ENCODE results near the gene CA10. TPM values are rescaled to one million over a fixed set of nuclear protein-coding genes. Genes with fewer than 3 reads are reported as not detected.

Gene CA10
- total RNA-seq, 4 donors from 2014 or later, result not detected

- no peak overlapping the region for H3K27ac ChIP-seq
- H3K27me3 ChIP-seq, result no peaks in the 10 kb centered on the region
- TF ChIP-seq POLR2AphosphoS5 (IDR thresholded peaks at IDR 0.05), result no peak
- no peak for TF ChIP-seq CTCF (IDR thresholded peaks at IDR 0.05)
- no peak for TF ChIP-seq POLR2A (IDR thresholded peaks at IDR 0.05)
- TF ChIP-seq EP300 (IDR thresholded peaks at IDR 0.05), result no peak
These were observed 111.4 kb downstream of the CA10 start for GRCh38 chr17:52047086-52047485.

GRCh38 chr17:52041123-52041617 lies 117.3 kb downstream of the CA10 start:
- no peak for ATAC-seq
- Histone ChIP-seq H3K9me3 (no peaks in the 10 kb centered on the region), H3K27ac (no peak overlapping the region), H3K36me3 (no peaks in the 10 kb centered on the region), H3K4me3 (no peak overlapping the region), H3K4me1 (no peaks in the 10 kb centered on the region), H3K27me3 (no peaks in the 10 kb centered on the region)
- TF ChIP-seq CTCF (IDR thresholded peaks at IDR 0.05) (no peak), EP300 (IDR thresholded peaks at IDR 0.05) (no peak), POLR2AphosphoS5 (IDR thresholded peaks at IDR 0.05) (no peak), POLR2A (IDR thresholded peaks at IDR 0.05) (no peak)
- 67 to 82% methylated on average over 1 of the region's 1 CpG for WGBS, 2 donors (ENCODE audit: low coverage in 1 of 2)

More at GRCh38 chr17:52047086-52047485, 111.4 kb downstream of the CA10 start:
- no peak overlapping the region for H3K4me3 ChIP-seq
- no peaks in the 10 kb centered on the region for H3K4me1 ChIP-seq
- no peak for ATAC-seq
- no peaks in the 10 kb centered on the region for H3K9me3 ChIP-seq
- H3K36me3 ChIP-seq, result no peaks in the 10 kb centered on the region

GRCh38 chr17:52036416-52036815 lies 122.1 kb downstream of the CA10 start:
- no peaks in the 10 kb centered on the region for H3K27me3 ChIP-seq
- TF ChIP-seq EP300 (IDR thresholded peaks at IDR 0.05) (no peak), POLR2AphosphoS5 (IDR thresholded peaks at IDR 0.05) (no peak), CTCF (IDR thresholded peaks at IDR 0.05) (no peak), POLR2A (IDR thresholded peaks at IDR 0.05) (no peak)
- no peaks in the 10 kb centered on the region for H3K4me1 ChIP-seq
- no peaks in the 10 kb centered on the region for H3K36me3 ChIP-seq
- no peak for ATAC-seq
- no peaks in the 10 kb centered on the region for H3K9me3 ChIP-seq
- no peak overlapping the region for H3K4me3 ChIP-seq
- H3K27ac ChIP-seq, result no peak overlapping the region

GRCh38 chr17:52035336-52035915 lies 123.1 kb downstream of the CA10 start:
- no peaks in the 10 kb centered on the region for H3K4me1 ChIP-seq
- TF ChIP-seq CTCF (IDR thresholded peaks at IDR 0.05) (no peak), POLR2AphosphoS5 (IDR thresholded peaks at IDR 0.05) (no peak)
- no peaks in the 10 kb centered on the region for H3K27me3 ChIP-seq
- 63 to 78% methylated on average over 2 to 5 of the region's 6 CpGs for WGBS, 2 donors (ENCODE audit: low coverage in 1 of 2)
- no peak for ATAC-seq
- no peak overlapping the region for H3K4me3 ChIP-seq
- no peak overlapping the region for H3K27ac ChIP-seq
- H3K36me3 ChIP-seq, result no peaks in the 10 kb centered on the region
- no peaks in the 10 kb centered on the region for H3K9me3 ChIP-seq

GRCh38 chr17:52032454-52032853 lies 126.1 kb downstream of the CA10 start:
- 47 to 64% methylated on average over 3 of the region's 3 CpGs for WGBS, 2 donors (ENCODE audit: low coverage in 1 of 2)
- Histone ChIP-seq H3K9me3 (no peaks in the 10 kb centered on the region), H3K4me3 (no peak overlapping the region), H3K4me1 (peaks cover 0 to 5% (median 0%) of the 10 kb centered on the region in 3 donors), H3K36me3 (no peaks in the 10 kb centered on the region), H3K27me3 (no peaks in the 10 kb centered on the region), H3K27ac (no peak overlapping the region)
- TF ChIP-seq EP300 (IDR thresholded peaks at IDR 0.05), result no peak
- ATAC-seq, result no peak

Measured in gastroesophageal sphincter (tissue), 4 donors.